ENCODE measurements around the gene ORM2.

Gene ORM2

GRCh38 chr9:114345493-114346065 is 15.9 kb downstream of the ORM2 start:
- TF ChIP-seq, protein P1, sequence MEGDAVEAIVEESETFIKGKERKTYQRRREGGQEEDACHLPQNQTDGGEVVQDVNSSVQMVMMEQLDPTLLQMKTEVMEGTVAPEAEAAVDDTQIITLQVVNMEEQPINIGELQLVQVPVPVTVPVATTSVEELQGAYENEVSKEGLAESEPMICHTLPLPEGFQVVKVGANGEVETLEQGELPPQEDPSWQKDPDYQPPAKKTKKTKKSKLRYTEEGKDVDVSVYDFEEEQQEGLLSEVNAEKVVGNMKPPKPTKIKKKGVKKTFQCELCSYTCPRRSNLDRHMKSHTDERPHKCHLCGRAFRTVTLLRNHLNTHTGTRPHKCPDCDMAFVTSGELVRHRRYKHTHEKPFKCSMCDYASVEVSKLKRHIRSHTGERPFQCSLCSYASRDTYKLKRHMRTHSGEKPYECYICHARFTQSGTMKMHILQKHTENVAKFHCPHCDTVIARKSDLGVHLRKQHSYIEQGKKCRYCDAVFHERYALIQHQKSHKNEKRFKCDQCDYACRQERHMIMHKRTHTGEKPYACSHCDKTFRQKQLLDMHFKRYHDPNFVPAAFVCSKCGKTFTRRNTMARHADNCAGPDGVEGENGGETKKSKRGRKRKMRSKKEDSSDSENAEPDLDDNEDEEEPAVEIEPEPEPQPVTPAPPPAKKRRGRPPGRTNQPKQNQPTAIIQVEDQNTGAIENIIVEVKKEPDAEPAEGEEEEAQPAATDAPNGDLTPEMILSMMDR (IDR thresholded peaks at IDR 0.05; ENCODE audit: insufficient read depth, low read depth, low read length, missing control alignments), result no peak
- H3K4me3 ChIP-seq (ENCODE audit: low read length), result no peak overlapping the region
- DNase-seq (ENCODE audit: low read depth), result no peak

DNA sequence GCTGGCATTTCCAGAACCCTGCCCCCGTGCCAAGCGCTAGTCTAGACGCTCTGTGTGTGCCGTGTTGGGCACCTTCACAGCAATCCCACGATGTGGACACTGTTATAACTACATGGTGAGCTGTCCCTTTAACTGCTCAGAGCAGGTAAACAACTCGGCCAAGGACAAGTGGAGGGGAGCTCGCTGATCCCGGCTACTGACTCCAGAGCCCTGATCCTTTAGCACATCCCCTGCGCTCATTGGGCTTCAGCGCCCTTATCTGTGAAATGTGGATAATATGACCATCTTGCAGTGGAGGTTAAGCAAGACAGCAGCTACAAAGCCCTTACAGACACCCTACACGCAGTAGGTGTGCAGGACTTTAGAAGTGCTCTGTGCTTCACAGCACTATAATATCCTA is 16.5 kb downstream of the ORM2 start:
- no peak for DNase-seq (ENCODE audit: low read depth)
- no peak overlapping the region for H3K4me3 ChIP-seq (ENCODE audit: low read length)
- TF ChIP-seq, protein P1 (IDR thresholded peaks at IDR 0.05; ENCODE audit: insufficient read depth, low read depth, low read length, missing control alignments), result no peak

- TF ChIP-seq, protein P1 (IDR thresholded peaks at IDR 0.05; ENCODE audit: insufficient read depth, low read depth, low read length, missing control alignments), result no peak
- H3K4me3 ChIP-seq (ENCODE audit: low read length), result no peak overlapping the region
- no peak for DNase-seq (ENCODE audit: low read depth)
Measured at GRCh38 chr9:114347675-114348074, 18.0 kb downstream of the ORM2 start.

GRCh38 chr9:114348261-114348905 is 18.7 kb downstream of the ORM2 start:
- DNase-seq (ENCODE audit: low read depth), result no peak
- TF ChIP-seq, protein P1 (IDR thresholded peaks at IDR 0.05; ENCODE audit: insufficient read depth, low read depth, low read length, missing control alignments), result no peak
- H3K4me3 ChIP-seq (ENCODE audit: low read length), result no peak overlapping the region

GRCh38 chr9:114348906-114349482 is 19.3 kb downstream of the ORM2 start:
- no peak overlapping the region for H3K4me3 ChIP-seq (ENCODE audit: low read length)
- TF ChIP-seq, protein P1 (IDR thresholded peaks at IDR 0.05; ENCODE audit: insufficient read depth, low read depth, low read length, missing control alignments), result no peak

GRCh38 chr9:114349713-114350480 is 20.2 kb downstream of the ORM2 start:
- no peak overlapping the region for H3K4me3 ChIP-seq (ENCODE audit: low read length)
- TF ChIP-seq, protein P1 (IDR thresholded peaks at IDR 0.05; ENCODE audit: insufficient read depth, low read depth, low read length, missing control alignments), result no peak
- DNase-seq (ENCODE audit: low read depth), result no peak

More at GRCh38 chr9:114348906-114349482, 19.3 kb downstream of the ORM2 start:
- DNase-seq (ENCODE audit: low read depth), result peak; percentile 96

All from epithelial cell of esophagus (primary cell).